Activated CD8-positive, alpha-beta memory T cell treated with anti-CD3 and anti-CD28 coated beads for 4 hours (primary cell): ENCODE results near the gene CDH9.

Experiments used
- DNase-seq, 2 donors: peaks; one replicate each; pipeline ENCODE4 v3.0.0-alpha.2; 2020; ENCODE audit warnings: low read depth in 2 of 2

CDH9 gene

GRCh38 chr5:27038476-27038875, at the start of gene CDH9:
TSS of gene CDH9 (minus strand) at chr5:27038586. CDS start at chr5:26988333, 50,253 bp downstream.
- DNase-seq, result no peak

- DNase-seq, result no peak
Measured at GRCh38 chr5:27087747-27088146, 49.4 kb upstream of the CDH9 start.

- DNase-seq, result no peak
Measured at GRCh38 chr5:27083449-27084415, 45.3 kb upstream of the CDH9 start.

- no peak for DNase-seq
Measured at GRCh38 chr5:27080147-27080546, 41.8 kb upstream of the CDH9 start.

GRCh38 chr5:27062451-27062850, 24.1 kb upstream of the CDH9 start:
- DNase-seq, result no peak

GRCh38 chr5:27048510-27048909, 10.1 kb upstream of the CDH9 start:
- no peak for DNase-seq

- DNase-seq, result no peak
Measured at GRCh38 chr5:27041372-27041771, 3.0 kb upstream of the CDH9 start.

GRCh38 chr5:27034565-27034964, 3.8 kb downstream of the CDH9 start:
- no peak for DNase-seq

GRCh38 chr5:27026801-27027200, 11.6 kb downstream of the CDH9 start:
- DNase-seq, result no peak

GRCh38 chr5:27026063-27026462, 12.3 kb downstream of the CDH9 start:
- no peak for DNase-seq

GRCh38 chr5:27021471-27021870, 16.9 kb downstream of the CDH9 start:
- DNase-seq, result no peak

- DNase-seq, result no peak
Measured at GRCh38 chr5:27020973-27021372, 17.4 kb downstream of the CDH9 start.

- no peak for DNase-seq
Measured at GRCh38 chr5:27015758-27016157, 22.6 kb downstream of the CDH9 start.

- DNase-seq, result no peak
Measured at GRCh38 chr5:27011274-27011673, 27.1 kb downstream of the CDH9 start.

GRCh38 chr5:27010646-27011045, 27.7 kb downstream of the CDH9 start:
- DNase-seq, result no peak

- no peak for DNase-seq
Measured at GRCh38 chr5:27009540-27009915, 28.9 kb downstream of the CDH9 start.

- DNase-seq, result no peak
Measured at GRCh38 chr5:27008604-27009539, 29.5 kb downstream of the CDH9 start.

- DNase-seq, result no peak
Measured at GRCh38 chr5:27007121-27007520, 31.3 kb downstream of the CDH9 start.

- no peak for DNase-seq
Measured at GRCh38 chr5:26986985-26987384, 51.4 kb downstream of the CDH9 start.

- no peak for DNase-seq
Measured at GRCh38 chr5:26981750-26982149, 56.6 kb downstream of the CDH9 start.

GRCh38 chr5:26959290-26959689, 79.1 kb downstream of the CDH9 start:
- DNase-seq, result no peak

- DNase-seq, result no peak
Measured at GRCh38 chr5:26955161-26955560, 83.2 kb downstream of the CDH9 start.

GRCh38 chr5:26948921-26949320, 89.5 kb downstream of the CDH9 start:
- DNase-seq, result no peak
